ENCODE data around the gene MYLK2. TPM values are rescaled to one million over a fixed set of nuclear protein-coding genes. Genes with fewer than 3 reads are reported as not detected.
A peak's percentile ranks its signal among the peaks of the same experiment; 100 is the strongest.

The MYLK2 gene
- total RNA-seq, 1 experiment from 2014 or later, result 0.14 TPM

- DNase-seq (ENCODE audit: low spot score), result no peak
Measured at GRCh38 chr20:31835554-31835953, 16.4 kb downstream of the MYLK2 start.

- DNase-seq (ENCODE audit: low spot score), result peak; percentile 94
Measured at GRCh38 chr20:31835977-31836852, 17.1 kb downstream of the MYLK2 start.

GRCh38 chr20:31836853-31837608, 17.9 kb downstream of the MYLK2 start:
- peak; percentile 72 for DNase-seq (ENCODE audit: low spot score)

GRCh38 chr20:31837896-31838397, 18.8 kb downstream of the MYLK2 start:
- DNase-seq (ENCODE audit: low spot score), result no peak

GRCh38 chr20:31838646-31839292, 19.6 kb downstream of the MYLK2 start:
- DNase-seq (ENCODE audit: low spot score), result peak; percentile 49

GRCh38 chr20:31839782-31840487, 20.8 kb downstream of the MYLK2 start:
- DNase-seq (ENCODE audit: low spot score), result no peak

GRCh38 chr20:31840906-31841816, 22.0 kb downstream of the MYLK2 start:
- DNase-seq (ENCODE audit: low spot score), result no peak

- DNase-seq (ENCODE audit: low spot score), result peak; percentile 71
Measured at GRCh38 chr20:31841928-31842327, 22.8 kb downstream of the MYLK2 start.

- no peak for DNase-seq (ENCODE audit: low spot score)
Measured at GRCh38 chr20:31842471-31843157, 23.5 kb downstream of the MYLK2 start.

GRCh38 chr20:31843288-31843687, 24.1 kb downstream of the MYLK2 start:
- DNase-seq (ENCODE audit: low spot score), result no peak

- DNase-seq (ENCODE audit: low spot score), result no peak
Measured at GRCh38 chr20:31843881-31844280, 24.7 kb downstream of the MYLK2 start.

GRCh38 chr20:31844737-31845299, 25.7 kb downstream of the MYLK2 start:
- no peak for DNase-seq (ENCODE audit: low spot score)

GRCh38 chr20:31845300-31845863, 26.2 kb downstream of the MYLK2 start, which contains the start of gene FOXS1:
FOXS1 (minus strand) TSS chr20:31845604; CDS start chr20:31845542, 62 bp downstream.
- DNase-seq (ENCODE audit: low spot score), result no peak

GRCh38 chr20:31846793-31847138, 27.6 kb downstream of the MYLK2 start:
- DNase-seq (ENCODE audit: low spot score), result no peak

GRCh38 chr20:31848088-31848999, 29.2 kb downstream of the MYLK2 start:
- DNase-seq (ENCODE audit: low spot score), result no peak

GRCh38 chr20:31849306-31849930, 30.3 kb downstream of the MYLK2 start:
- no peak for DNase-seq (ENCODE audit: low spot score)

- no peak for DNase-seq (ENCODE audit: low spot score)
Measured at GRCh38 chr20:31851240-31851955, 32.2 kb downstream of the MYLK2 start.

All from H4 (cell line).